GM19240 (cell line): ENCODE measurements around the gene COL13A1.

Experiments
- DNase-seq: peaks from one replicate; pipeline ENCODE4 v3.0.0; 2011; ENCODE audit warnings: low spot score; ENCODE audit not compliant: insufficient read length

Gene COL13A1

GRCh38 chr10:69866688-69867461 is 65.2 kb downstream of the COL13A1 start:
- DNase-seq, result no peak

GRCh38 chr10:69867699-69868558 is 66.2 kb downstream of the COL13A1 start:
- no peak for DNase-seq

DNA sequence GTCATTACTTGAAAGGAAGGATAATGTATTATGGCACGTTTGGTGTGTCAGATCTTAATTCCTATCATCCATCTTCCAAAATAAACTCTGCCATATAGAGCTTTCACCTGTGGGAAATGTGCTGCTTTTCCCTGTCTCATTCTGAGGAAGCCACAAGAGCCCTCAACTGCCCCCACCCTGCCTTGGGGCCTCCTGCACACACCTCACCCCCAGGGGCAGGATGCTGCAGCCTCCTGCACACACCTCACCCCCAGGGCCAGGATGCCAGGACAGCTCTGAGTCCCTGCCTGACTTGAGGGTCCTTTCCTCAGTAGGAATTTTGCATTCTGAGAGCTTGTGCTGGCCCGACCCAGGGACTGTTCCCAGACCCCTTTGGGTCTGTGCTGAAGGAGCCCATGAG is 67.1 kb downstream of the COL13A1 start:
- no peak for DNase-seq

DNA sequence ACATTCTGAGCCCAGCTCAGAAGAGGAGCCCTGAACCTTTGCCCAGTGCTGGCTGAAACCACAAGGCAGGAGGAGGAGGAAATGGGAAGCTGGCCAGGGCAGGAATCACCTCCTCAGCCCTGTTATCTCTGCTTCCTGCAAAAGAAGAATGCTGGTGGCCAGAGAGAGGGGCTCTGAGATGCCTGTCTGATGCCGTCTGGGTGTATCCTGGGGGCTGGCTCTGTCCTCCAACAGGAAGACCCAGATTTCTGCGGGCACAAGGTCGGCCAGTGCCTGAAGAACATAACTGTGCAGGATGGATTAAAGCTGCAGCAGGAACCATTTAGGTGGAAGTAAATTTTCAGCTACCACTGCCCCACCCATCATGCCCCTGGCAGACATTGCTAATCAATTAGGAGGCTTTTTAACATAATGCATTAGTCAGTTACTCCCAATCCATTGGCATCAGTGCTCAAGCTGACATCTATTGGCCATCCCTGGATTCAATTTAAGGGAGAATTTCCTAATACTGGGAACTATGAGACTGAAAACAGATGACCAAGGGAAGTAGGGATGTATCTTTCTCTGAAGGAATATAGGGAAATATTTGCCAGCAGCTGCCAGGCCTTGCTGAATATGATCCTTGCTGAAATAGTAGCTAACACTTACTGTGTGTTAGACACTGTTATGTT is 67.7 kb downstream of the COL13A1 start:
- no peak for DNase-seq

DNA sequence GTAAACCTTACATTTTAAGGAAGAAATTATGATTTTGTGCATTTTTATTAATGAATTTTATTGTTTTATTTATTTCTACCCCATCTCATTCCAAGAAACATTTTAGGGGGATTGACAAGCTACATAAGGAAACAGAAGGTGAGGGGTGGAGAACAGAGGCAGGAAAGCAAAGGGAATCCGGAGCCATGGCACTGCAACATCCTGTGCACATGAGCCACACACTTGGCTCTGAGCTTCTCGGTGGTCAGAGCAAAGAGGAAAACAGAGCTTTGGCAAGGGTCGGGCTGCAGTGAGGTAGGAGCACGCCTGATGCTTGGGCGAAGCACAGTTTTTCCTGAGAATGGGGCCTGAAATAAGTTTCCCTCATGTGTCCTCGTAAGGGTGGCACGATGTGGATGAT is 68.9 kb downstream of the COL13A1 start:
- DNase-seq, result no peak

DNA sequence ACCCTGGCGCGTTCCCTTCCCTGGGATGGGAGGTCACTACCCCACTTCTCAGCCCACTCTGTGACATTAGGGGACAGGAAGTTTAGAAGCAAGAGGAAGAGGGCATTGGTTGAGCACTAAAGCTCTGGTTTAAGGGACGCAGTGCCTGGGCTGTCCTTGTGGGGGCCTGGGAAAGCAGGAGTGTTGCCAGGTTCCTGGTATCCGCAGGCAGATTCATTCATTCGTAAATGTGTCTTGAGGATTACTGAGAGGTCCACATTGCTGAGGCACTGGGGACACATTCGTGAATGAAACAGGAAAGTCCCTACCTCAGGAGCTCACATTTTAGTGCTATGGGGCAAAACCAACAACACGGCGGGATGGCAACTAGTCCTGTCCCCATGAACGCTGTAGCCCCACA is 69.4 kb downstream of the COL13A1 start:
- no peak for DNase-seq

GRCh38 chr10:69872323-69872722 is 70.6 kb downstream of the COL13A1 start:
- no peak for DNase-seq

- DNase-seq, result no peak
Measured at GRCh38 chr10:69873135-69873639, 71.5 kb downstream of the COL13A1 start.

DNA sequence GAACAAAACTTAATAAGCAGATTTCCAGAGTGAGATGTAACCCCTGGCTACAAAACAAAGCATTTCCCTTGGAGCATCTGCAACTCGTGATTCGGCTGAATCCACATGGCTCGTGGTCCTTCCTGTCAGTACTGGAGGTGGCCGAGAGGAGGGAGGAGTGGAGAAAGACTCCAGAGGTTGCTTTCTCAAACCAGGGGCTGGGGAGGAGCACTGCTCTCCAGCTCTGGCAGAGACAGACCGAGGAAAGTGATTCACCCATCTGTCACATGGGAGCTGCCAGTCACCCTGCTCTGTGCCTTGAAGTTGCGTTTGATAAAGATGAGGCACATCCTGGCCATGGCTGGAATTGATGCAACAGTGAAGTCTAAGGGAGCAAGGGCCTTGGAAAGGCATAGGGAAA is 72.7 kb downstream of the COL13A1 start:
- DNase-seq, result no peak

DNA sequence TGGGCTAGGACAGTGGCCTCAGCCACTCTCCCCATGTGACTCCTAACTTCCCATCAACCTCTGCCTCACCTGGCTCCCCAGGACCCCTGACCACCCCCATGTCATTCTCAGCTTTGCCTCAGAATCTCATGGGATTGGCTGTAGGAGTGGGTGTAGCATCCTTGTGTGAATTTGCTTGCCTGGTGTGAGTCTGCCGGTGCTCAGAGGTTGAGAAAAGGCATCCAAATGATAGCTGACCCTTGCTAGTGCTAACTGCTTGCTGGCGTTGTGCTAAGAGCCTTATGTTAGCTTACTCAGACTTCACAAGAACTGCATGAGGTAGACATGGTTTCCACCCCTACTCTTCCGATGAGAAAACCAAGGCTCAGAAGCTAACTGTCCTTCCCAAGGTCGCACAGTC is 74.2 kb downstream of the COL13A1 start:
- no peak for DNase-seq

GRCh38 chr10:69876286-69876685 is 74.6 kb downstream of the COL13A1 start:
- DNase-seq, result no peak

DNA sequence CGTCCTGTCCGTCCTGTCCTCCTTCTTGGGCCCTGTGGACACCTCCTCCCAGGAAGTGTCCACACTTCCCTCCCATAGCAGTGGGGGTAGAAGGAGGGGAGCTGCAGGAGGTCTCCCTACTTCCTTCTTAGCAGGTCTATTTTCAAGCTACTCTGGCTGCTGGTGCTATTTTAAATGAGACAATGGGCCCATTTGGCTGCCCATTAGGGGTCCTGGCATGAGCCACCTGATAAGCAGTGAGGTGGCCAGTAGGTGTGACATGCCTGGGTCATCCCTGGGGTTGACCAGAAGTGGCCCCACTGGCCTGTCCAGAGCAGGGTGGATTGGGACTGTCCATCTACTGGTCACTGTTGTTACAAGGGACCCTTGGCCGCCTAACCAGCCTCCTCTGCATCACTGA is 75.2 kb downstream of the COL13A1 start:
- no peak for DNase-seq

- DNase-seq, result no peak
Measured at GRCh38 chr10:69878038-69878437, 76.3 kb downstream of the COL13A1 start.

DNA sequence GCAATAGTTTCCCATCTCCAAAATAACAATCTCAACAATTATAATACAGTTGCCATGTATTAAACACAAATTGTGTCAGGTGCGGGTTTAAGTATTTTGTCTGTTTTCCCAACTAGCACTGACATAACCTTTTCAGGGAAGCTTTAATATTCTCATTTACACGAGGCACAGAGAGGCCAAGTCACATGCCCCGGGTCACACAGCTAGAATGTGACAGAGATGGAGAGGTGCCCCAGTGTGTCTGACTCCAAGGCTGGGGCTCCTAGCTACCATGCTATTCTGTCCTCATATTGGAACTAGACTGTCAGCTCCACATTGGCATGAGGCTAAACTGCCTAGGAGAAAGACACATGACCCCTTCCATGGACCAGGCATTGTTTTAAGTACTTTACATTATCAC is 77.2 kb downstream of the COL13A1 start:
- DNase-seq, result no peak

GRCh38 chr10:69879634-69880257 is 78.0 kb downstream of the COL13A1 start:
- no peak for DNase-seq

- no peak for DNase-seq
Measured at GRCh38 chr10:69880301-69881081, 78.8 kb downstream of the COL13A1 start.

GRCh38 chr10:69881202-69881601 is 79.5 kb downstream of the COL13A1 start:
- DNase-seq, result no peak

GRCh38 chr10:69883310-69884023 is 81.8 kb downstream of the COL13A1 start:
- DNase-seq, result no peak

DNA sequence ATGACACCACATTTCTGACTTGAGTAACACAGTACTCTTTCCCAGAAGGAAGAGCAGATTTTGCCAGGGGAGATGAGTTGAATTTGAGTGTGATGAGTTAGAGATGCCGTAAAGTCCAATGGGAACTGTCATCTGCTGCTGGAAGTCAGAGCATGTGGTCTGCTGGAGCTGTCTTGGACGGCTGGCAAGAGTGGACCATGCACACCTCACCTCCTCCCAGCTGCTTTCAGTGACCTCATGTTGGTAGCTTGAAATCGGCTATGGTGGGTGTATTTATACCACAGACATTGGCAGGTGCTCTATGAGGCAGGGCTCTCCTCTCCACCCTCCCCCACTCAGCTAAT is 82.3 kb downstream of the COL13A1 start:
- no peak for DNase-seq

- no peak for DNase-seq
Measured at GRCh38 chr10:69884686-69885085, 83.0 kb downstream of the COL13A1 start.
